OCI-LY1 (cell line): ENCODE data around the gene ALDH16A1.

Source experiments
- H2AFZ ChIP-seq: fragments of 200-600 bp; sonication (generic), shearing (Covaris generic); 2 replicates; pipeline ENCODE4 v1.6.0; 2014; ENCODE audit warnings: antibody characterized with exemption, mild to moderate bottlenecking, low read length
- H3F3A ChIP-seq: fragments of 200-600 bp; sonication (generic), shearing (Covaris generic); 2 replicates; pipeline ENCODE4 v1.6.0; 2014; ENCODE audit warnings: mild to moderate bottlenecking, antibody characterized with exemption, low read length, moderate library complexity; ENCODE audit not compliant: insufficient read depth
- H3K27ac ChIP-seq: fragments of 200-600 bp; sonication (generic); 2 replicates; pipeline ENCODE4 v1.5.1; 2014; ENCODE audit warnings: low read length, mixed run types, mild to moderate bottlenecking, low read depth; ENCODE audit not compliant: poor library complexity, severe bottlenecking
- H3K27me3 ChIP-seq: fragments of 200-600 bp; sonication (generic); 2 replicates; pipeline ENCODE4 v1.6.0; 2014; ENCODE audit warnings: antibody characterized with exemption, mild to moderate bottlenecking, low read length, moderate library complexity; ENCODE audit not compliant: insufficient read depth
- H3K36me3 ChIP-seq: fragments of 200-600 bp; sonication (generic); 2 replicates; pipeline ENCODE4 v1.6.1; 2014; ENCODE audit warnings: mild to moderate bottlenecking, antibody characterized with exemption, low read length, moderate library complexity, mixed read lengths; ENCODE audit not compliant: insufficient read depth
- H3K4me1 ChIP-seq: fragments of 200-600 bp; sonication (generic); 2 replicates; pipeline ENCODE4 v1.5.1; 2014; ENCODE audit warnings: mild to moderate bottlenecking, low read length, moderate library complexity; ENCODE audit not compliant: insufficient read depth, severe bottlenecking
- H3K4me2 ChIP-seq: fragments of 200-600 bp; sonication (generic), shearing (Covaris generic); 2 replicates; pipeline ENCODE4 v1.6.1; 2014; ENCODE audit warnings: low read length
- H3K4me3 ChIP-seq: fragments of 200-600 bp; sonication (generic); 2 replicates; pipeline ENCODE4 v1.5.1; 2014; ENCODE audit warnings: low read length, low read depth, mild to moderate bottlenecking, mixed read lengths; ENCODE audit not compliant: poor library complexity, severe bottlenecking
- H3K79me2 ChIP-seq: fragments of 200-600 bp; shearing (Covaris generic); 2 replicates; pipeline ENCODE4 v1.6.1; 2016; ENCODE audit warnings: mixed run types, low read length, mixed read lengths; ENCODE audit not compliant: insufficient read depth
- H3K9ac ChIP-seq: fragments of 200-600 bp; sonication (generic), shearing (Covaris generic); 2 replicates; pipeline ENCODE4 v1.6.1; 2014; ENCODE audit warnings: mild to moderate bottlenecking, low read length, mixed read lengths
- H3K9me2 ChIP-seq: fragments of 200-600 bp; sonication (generic), shearing (Covaris generic); 2 replicates; pipeline ENCODE4 v1.6.1; 2014; ENCODE audit warnings: low read depth, mild to moderate bottlenecking, low read length, mixed read lengths
- H3K9me3 ChIP-seq: fragments of 200-600 bp; shearing (Covaris generic); 2 replicates; pipeline ENCODE4 v1.6.1; 2014; ENCODE audit warnings: low read length, mixed read lengths
- H4K20me1 ChIP-seq: fragments of 200-600 bp; sonication (generic), shearing (Covaris generic); 2 replicates; pipeline ENCODE4 v1.6.0; 2016; ENCODE audit warnings: mild to moderate bottlenecking, low read length; ENCODE audit not compliant: insufficient read depth
- CTCF ChIP-seq: fragments of 200-600 bp; sonication (generic), shearing (Covaris generic); IDR thresholded peaks from 2 replicates; pipeline ENCODE4 v1.5.1; 2017; ENCODE audit warnings: mild to moderate bottlenecking, antibody characterized with exemption, low read length, moderate library complexity, mixed read lengths
- EZH2 ChIP-seq: fragments of 200-600 bp; sonication (generic), shearing (Covaris generic); IDR thresholded peaks from 2 replicates; pipeline ENCODE4 v1.8.0; 2017; ENCODE audit warnings: borderline replicate concordance, mixed run types, mild to moderate bottlenecking, antibody characterized with exemption, low read length, moderate library complexity, mixed read lengths

Gene ALDH16A1

GRCh38 chr19:49453013-49453756 lies at the start of gene ALDH16A1:
Gene ALDH16A1, plus strand, starts transcription at chr19:49453225. Its CDS starts 107 bp downstream, at chr19:49453332.
- Histone ChIP-seq H2AFZ (no peak within 1 kb of the TSS), H3K27ac (peak within 1 kb of the TSS; percentile 89), H3K9me2 (no peaks in the 10 kb centered on the region), H3K36me3 (peaks cover 18% of the 10 kb centered on the region; the same call in 1 of the 2 replicates), H3K4me2 (peak within 1 kb of the TSS; percentile 77), H3K4me3 (peak within 1 kb of the TSS; percentile 77), H3K9ac (peak within 1 kb of the TSS; percentile 91), H3K27me3 (no peaks in the 10 kb centered on the region), H3K79me2 (peaks cover 7% of the 10 kb centered on the region; the same call in 1 of the 2 replicates), H3K4me1 (peaks cover 31% of the 10 kb centered on the region), H3K9me3 (no peaks in the 10 kb centered on the region), H4K20me1 (no peaks in the 10 kb centered on the region), H3F3A (peaks cover 7% of the 10 kb centered on the region; the same call in 1 of the 2 replicates)
- TF ChIP-seq EZH2, result no peak

GRCh38 chr19:49403404-49404187 lies 49.4 kb upstream of the ALDH16A1 start:
- H3F3A ChIP-seq, result no peaks in the 10 kb centered on the region
- H3K79me2 ChIP-seq, result no peaks in the 10 kb centered on the region
- H3K4me1 ChIP-seq, result peaks cover 29% of the 10 kb centered on the region
- peak overlapping the region; percentile 42 for H3K4me2 ChIP-seq
- TF ChIP-seq CTCF (no peak), EZH2 (no peak)
- H3K27ac ChIP-seq, result peak overlapping the region; percentile 90
- H3K9me2 ChIP-seq, result no peaks in the 10 kb centered on the region
- H2AFZ ChIP-seq, result no peak overlapping the region
- no peaks in the 10 kb centered on the region for H3K36me3 ChIP-seq
- no peaks in the 10 kb centered on the region for H4K20me1 ChIP-seq
- no peaks in the 10 kb centered on the region for H3K9me3 ChIP-seq
- no peaks in the 10 kb centered on the region for H3K27me3 ChIP-seq
- H3K9ac ChIP-seq, result peak overlapping the region; percentile 50; the same call in 1 of the 2 replicates
- H3K4me3 ChIP-seq, result no peak overlapping the region

- no peak for TF ChIP-seq EZH2
- Histone ChIP-seq H3K4me1 (peaks cover 46% of the 10 kb centered on the region), H3K4me3 (no peak overlapping the region), H3K27ac (no peak overlapping the region), H4K20me1 (no peaks in the 10 kb centered on the region), H3K79me2 (no peaks in the 10 kb centered on the region), H2AFZ (no peak overlapping the region), H3K4me2 (no peak overlapping the region), H3F3A (no peaks in the 10 kb centered on the region), H3K9me2 (no peaks in the 10 kb centered on the region), H3K9me3 (no peaks in the 10 kb centered on the region), H3K27me3 (no peaks in the 10 kb centered on the region), H3K36me3 (no peaks in the 10 kb centered on the region), H3K9ac (no peak overlapping the region)
These were observed 45.9 kb upstream of the ALDH16A1 start for GRCh38 chr19:49407079-49407478.

GRCh38 chr19:49407482-49408015 lies 45.5 kb upstream of the ALDH16A1 start:
- no peaks in the 10 kb centered on the region for H3K9me3 ChIP-seq
- H3K4me3 ChIP-seq, result no peak overlapping the region
- no peak overlapping the region for H2AFZ ChIP-seq
- no peaks in the 10 kb centered on the region for H3K79me2 ChIP-seq
- H3F3A ChIP-seq, result no peaks in the 10 kb centered on the region
- peaks cover 46% of the 10 kb centered on the region for H3K4me1 ChIP-seq
- TF ChIP-seq CTCF (no peak), EZH2 (no peak)
- no peaks in the 10 kb centered on the region for H3K27me3 ChIP-seq
- no peaks in the 10 kb centered on the region for H4K20me1 ChIP-seq
- H3K36me3 ChIP-seq, result no peaks in the 10 kb centered on the region
- no peak overlapping the region for H3K4me2 ChIP-seq
- no peak overlapping the region for H3K27ac ChIP-seq
- H3K9me2 ChIP-seq, result no peaks in the 10 kb centered on the region
- no peak overlapping the region for H3K9ac ChIP-seq
